Dermis microvascular lymphatic vessel endothelial cell (primary cell): Measurements from ENCODE around the gene GBF1. TPM values are rescaled to one million over a fixed set of nuclear protein-coding genes. Genes with fewer than 3 reads are reported as not detected.

ENCODE experiments used
- DNase-seq, 2 donors: peaks; one replicate each; pipeline versions ENCODE4 v3.0.0 to v3.0.0-alpha.2; 2010; ENCODE audit warnings: low read depth in 2 of 2
- total RNA-seq: library from RNA; depleted of rRNA; stranded (reverse); fragments of >200 nt; gene quantifications from 2 replicates; pipeline ENCODE4 v1.2.1, GENCODE V29; 2014

GBF1 gene
- total RNA-seq, 1 donor from 2014 or later = 11.2 TPM

- DNase-seq = no peak
Measured at GRCh38 chr10:102342458-102342857, 97.1 kb downstream of the GBF1 start.

GRCh38 chr10:102342958-102343357 is 97.6 kb downstream of the GBF1 start:
- peak in 1 of 2 donors; percentile 72 for DNase-seq

- DNase-seq = peak in 1 of 2 donors; percentile 17
Measured at GRCh38 chr10:102344067-102344466, 98.7 kb downstream of the GBF1 start.

- peak; percentile 45 to 80 for DNase-seq
Measured at GRCh38 chr10:102347236-102347828, 102.0 kb downstream of the GBF1 start.

- DNase-seq = peak; percentile 45 to 62
Measured at GRCh38 chr10:102352066-102352715, 106.9 kb downstream of the GBF1 start.

- no peak for DNase-seq
Measured at GRCh38 chr10:102354451-102354850, 109.1 kb downstream of the GBF1 start.

- DNase-seq = no peak
Measured at GRCh38 chr10:102358712-102359382, 113.5 kb downstream of the GBF1 start.

GRCh38 chr10:102367441-102367840 is 122.1 kb downstream of the GBF1 start:
- no peak for DNase-seq

- DNase-seq = no peak
Measured at GRCh38 chr10:102368077-102368476, 122.7 kb downstream of the GBF1 start.

GRCh38 chr10:102371295-102371694 is 126.0 kb downstream of the GBF1 start:
- DNase-seq = no peak

GRCh38 chr10:102375250-102375649 is 129.9 kb downstream of the GBF1 start:
- no peak for DNase-seq

GRCh38 chr10:102375867-102376266 is 130.5 kb downstream of the GBF1 start:
- DNase-seq = no peak

- DNase-seq = no peak
Measured at GRCh38 chr10:102376901-102377300, 131.6 kb downstream of the GBF1 start.

GRCh38 chr10:102379383-102379782 is 134.1 kb downstream of the GBF1 start:
- DNase-seq = no peak

GRCh38 chr10:102381983-102382382 is 136.7 kb downstream of the GBF1 start:
- no peak for DNase-seq

GRCh38 chr10:102382871-102383270 is 137.5 kb downstream of the GBF1 start:
- no peak for DNase-seq

GRCh38 chr10:102384053-102384452 is 138.7 kb downstream of the GBF1 start:
- DNase-seq = no peak

- DNase-seq = no peak
Measured at GRCh38 chr10:102384606-102385429, 139.5 kb downstream of the GBF1 start.

GRCh38 chr10:102389894-102390293 is 144.6 kb downstream of the GBF1 start:
- DNase-seq = no peak

- DNase-seq = no peak
Measured at GRCh38 chr10:102392306-102392705, 147.0 kb downstream of the GBF1 start.

GRCh38 chr10:102393411-102394078 is 148.2 kb downstream of the GBF1 start:
- no peak for DNase-seq
